Measurements from ENCODE around the gene GLIPR2. TPM values are rescaled to one million over a fixed set of nuclear protein-coding genes. Genes with fewer than 3 reads are reported as not detected.
A peak's percentile ranks its signal among the peaks of the same experiment; 100 is the strongest.

Gene GLIPR2
- polyA plus RNA-seq, 3 donors: 213 to 528 (median 520) TPM

- Histone ChIP-seq H3K27me3 (ENCODE audit: control insufficient read depth in 2 of 2, insufficient read depth in 2 of 2, low read length in 2 of 2) (no peaks in the 10 kb centered on the region), H3K4me1 (ENCODE audit: control insufficient read depth in 1 of 2, insufficient read depth in 2 of 2, low read length in 2 of 2) (no peaks in the 10 kb centered on the region), H3K79me2 (ENCODE audit: insufficient read depth, low read length) (peaks cover 87% of the 10 kb centered on the region), H4K20me1 (ENCODE audit: insufficient read depth, low read length) (peaks cover 100% of the 10 kb centered on the region), H3K9me3 (replicated peaks in 1 of 2; ENCODE audit: control insufficient read depth in 1 of 2, insufficient read depth in 1 of 2, low read length in 2 of 2) (no peaks in the 10 kb centered on the region), H3K4me3 (replicated peaks in 1 of 3; ENCODE audit: low read depth in 2 of 3, low read length in 3 of 3) (no peak overlapping the region), H3K4me2 (replicated peaks; ENCODE audit: extremely low read depth, low read length, poor library complexity, severe bottlenecking) (no peak overlapping the region), H2AFZ (ENCODE audit: insufficient read depth, low read depth, low read length, poor library complexity, severe bottlenecking) (no peak overlapping the region), H3K27ac (ENCODE audit: low read depth in 1 of 2, low read length in 2 of 2) (no peak overlapping the region), H3K36me3 (replicated peaks in 1 of 2; ENCODE audit: control insufficient read depth in 1 of 2, insufficient read depth in 2 of 2, low read length in 2 of 2) (peaks cover 95 to 100% of the 10 kb centered on the region in 2 donors), H3K9ac (ENCODE audit: insufficient read depth, low read length, poor library complexity, severe bottlenecking) (no peak overlapping the region)
- Mint-ChIP-seq H3K4me1 (peaks cover 1% of the 10 kb centered on the region), H3K27me3 (ENCODE audit: low read depth in 3 of 3) (no peaks in the 10 kb centered on the region), H3K4me3 (no peak overlapping the region), H3K9me3 (no peaks in the 10 kb centered on the region), H3K27ac (peak overlapping the region in 2 of 7 donors; percentile 6 to 46), H3K36me3 (peaks cover 98 to 100% of the 10 kb centered on the region in 2 donors)
- intact Hi-C loops (cut with micrococcal nuclease): no loop called here
- WGBS (ENCODE audit: insufficient coverage): 100% methylated on average over 1 of the region's 4 CpGs
- TF ChIP-seq, protein P1, sequence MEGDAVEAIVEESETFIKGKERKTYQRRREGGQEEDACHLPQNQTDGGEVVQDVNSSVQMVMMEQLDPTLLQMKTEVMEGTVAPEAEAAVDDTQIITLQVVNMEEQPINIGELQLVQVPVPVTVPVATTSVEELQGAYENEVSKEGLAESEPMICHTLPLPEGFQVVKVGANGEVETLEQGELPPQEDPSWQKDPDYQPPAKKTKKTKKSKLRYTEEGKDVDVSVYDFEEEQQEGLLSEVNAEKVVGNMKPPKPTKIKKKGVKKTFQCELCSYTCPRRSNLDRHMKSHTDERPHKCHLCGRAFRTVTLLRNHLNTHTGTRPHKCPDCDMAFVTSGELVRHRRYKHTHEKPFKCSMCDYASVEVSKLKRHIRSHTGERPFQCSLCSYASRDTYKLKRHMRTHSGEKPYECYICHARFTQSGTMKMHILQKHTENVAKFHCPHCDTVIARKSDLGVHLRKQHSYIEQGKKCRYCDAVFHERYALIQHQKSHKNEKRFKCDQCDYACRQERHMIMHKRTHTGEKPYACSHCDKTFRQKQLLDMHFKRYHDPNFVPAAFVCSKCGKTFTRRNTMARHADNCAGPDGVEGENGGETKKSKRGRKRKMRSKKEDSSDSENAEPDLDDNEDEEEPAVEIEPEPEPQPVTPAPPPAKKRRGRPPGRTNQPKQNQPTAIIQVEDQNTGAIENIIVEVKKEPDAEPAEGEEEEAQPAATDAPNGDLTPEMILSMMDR (IDR thresholded peaks at IDR 0.05): no peak
- DNase-seq: no peak
These were observed 70.5 kb downstream of the GLIPR2 start for GRCh38 chr9:36207016-36207415.

GRCh38 chr9:36207546-36208012 is 71.0 kb downstream of the GLIPR2 start:
- Mint-ChIP-seq H3K36me3 (peaks cover 97 to 98% of the 10 kb centered on the region in 2 donors), H3K4me3 (no peak overlapping the region)
- intact Hi-C loops (cut with micrococcal nuclease): no loop called here

More at GRCh38 chr9:36207546-36208012, 71.0 kb downstream of the GLIPR2 start:
- H4K20me1 ChIP-seq (ENCODE audit: insufficient read depth, low read length): peaks cover 100% of the 10 kb centered on the region
- no peaks in the 10 kb centered on the region for H3K4me1 ChIP-seq (ENCODE audit: control insufficient read depth in 1 of 2, insufficient read depth in 2 of 2, low read length in 2 of 2)
- H2AFZ ChIP-seq (ENCODE audit: insufficient read depth, low read depth, low read length, poor library complexity, severe bottlenecking): no peak overlapping the region
- peak overlapping the region in 1 of 2 donors; percentile 17 for H3K27ac ChIP-seq (ENCODE audit: low read depth in 1 of 2, low read length in 2 of 2)
- DNase-seq: no peak
- Mint-ChIP-seq H3K9me3 (no peaks in the 10 kb centered on the region), H3K27ac (peak overlapping the region in 3 of 7 donors; percentile 33 to 76 (median 59)), H3K4me1 (peaks cover 1% of the 10 kb centered on the region), H3K27me3 (ENCODE audit: low read depth in 3 of 3) (no peaks in the 10 kb centered on the region)
- no CpG with 5 or more reads among the region's 1 CpG for WGBS (ENCODE audit: insufficient coverage)
- no peaks in the 10 kb centered on the region for H3K27me3 ChIP-seq (ENCODE audit: control insufficient read depth in 2 of 2, insufficient read depth in 2 of 2, low read length in 2 of 2)
- H3K9ac ChIP-seq (ENCODE audit: insufficient read depth, low read length, poor library complexity, severe bottlenecking): no peak overlapping the region
- H3K4me2 ChIP-seq (replicated peaks; ENCODE audit: extremely low read depth, low read length, poor library complexity, severe bottlenecking): no peak overlapping the region
- H3K4me3 ChIP-seq (replicated peaks in 1 of 3; ENCODE audit: low read depth in 2 of 3, low read length in 3 of 3): no peak overlapping the region
- TF ChIP-seq, protein P1 (IDR thresholded peaks at IDR 0.05): no peak
- H3K36me3 ChIP-seq (replicated peaks in 1 of 2; ENCODE audit: control insufficient read depth in 1 of 2, insufficient read depth in 2 of 2, low read length in 2 of 2): peaks cover 95 to 100% of the 10 kb centered on the region in 2 donors
- H3K79me2 ChIP-seq (ENCODE audit: insufficient read depth, low read length): peaks cover 83% of the 10 kb centered on the region
- H3K9me3 ChIP-seq (replicated peaks in 1 of 2; ENCODE audit: control insufficient read depth in 1 of 2, insufficient read depth in 1 of 2, low read length in 2 of 2): no peaks in the 10 kb centered on the region
